NAMALWA (cell line): ENCODE data around the gene DNAJC8.

Experiments
- DNase-seq: peaks from one replicate; pipeline ENCODE4 v3.0.0-alpha.2; 2015; ENCODE audit warnings: low spot score

Gene DNAJC8

DNA sequence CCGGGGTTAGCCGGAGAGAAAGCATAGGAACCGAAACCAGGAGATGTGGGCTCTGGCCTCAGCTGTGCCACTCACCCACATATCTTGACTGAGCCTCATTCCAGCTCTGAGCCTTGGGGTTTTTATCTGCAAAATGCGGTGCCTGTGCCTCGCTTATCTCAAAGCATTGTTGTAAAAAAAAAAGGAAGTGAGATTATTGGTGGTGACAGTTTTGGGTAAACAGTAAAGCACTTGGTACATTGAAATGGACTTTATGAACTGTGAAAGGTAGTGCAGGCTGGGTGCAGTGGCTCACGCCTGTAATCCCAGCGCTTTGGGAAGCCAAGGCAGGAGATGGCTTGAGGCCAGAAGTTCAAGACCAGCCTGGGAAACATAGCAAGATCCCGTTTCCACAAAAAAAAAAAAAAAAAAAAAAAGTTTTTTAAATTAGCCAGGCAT lies 60.1 kb downstream of the DNAJC8 start:
- peak; percentile 93 for DNase-seq

DNA sequence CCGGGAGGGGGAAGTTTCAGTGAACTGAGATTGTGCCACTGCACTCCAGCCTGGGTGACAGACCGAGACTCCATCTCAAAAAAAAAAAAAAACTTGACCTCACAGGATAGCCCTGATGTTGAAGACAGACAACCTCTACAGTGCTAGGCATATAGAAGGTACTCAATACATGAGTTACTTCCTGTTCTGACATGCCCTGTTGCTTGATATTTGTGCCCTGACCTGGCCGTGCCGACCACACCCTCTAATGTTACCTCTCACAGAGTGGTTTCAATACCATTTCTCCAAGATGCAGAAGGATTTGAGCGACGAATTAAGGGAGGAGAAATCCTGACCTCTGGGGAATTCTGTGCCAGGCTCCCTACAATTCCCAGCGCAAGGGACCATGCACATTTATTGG lies 61.6 kb downstream of the DNAJC8 start:
- no peak for DNase-seq

DNA sequence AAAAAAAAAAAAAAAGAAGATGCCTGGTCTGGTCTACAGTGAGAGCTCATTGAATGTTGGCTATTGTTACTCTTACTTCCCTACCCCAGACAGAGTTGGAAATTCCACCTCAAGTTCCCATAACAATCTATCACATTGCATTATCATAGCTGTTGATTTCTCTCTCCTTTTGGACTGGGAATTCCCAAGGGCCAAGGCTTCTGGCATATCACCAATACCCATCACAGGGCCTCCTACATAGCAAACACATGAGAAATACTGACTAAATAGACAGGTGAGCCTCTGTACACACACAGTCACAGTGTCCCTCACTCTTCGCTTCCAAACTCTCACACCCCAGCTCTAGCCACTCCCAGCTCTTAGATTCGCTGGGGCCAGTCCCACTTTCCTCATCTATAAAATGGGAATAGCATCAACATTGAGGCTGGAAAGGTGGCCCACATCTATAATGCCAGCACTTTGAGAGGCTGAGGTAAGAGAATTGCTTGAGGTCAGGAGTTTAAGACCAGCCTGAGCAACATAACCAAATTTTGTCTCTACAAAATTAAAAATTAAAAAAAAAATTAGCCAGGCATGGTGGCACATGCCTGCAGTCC lies 62.7 kb downstream of the DNAJC8 start:
- no peak for DNase-seq

DNA sequence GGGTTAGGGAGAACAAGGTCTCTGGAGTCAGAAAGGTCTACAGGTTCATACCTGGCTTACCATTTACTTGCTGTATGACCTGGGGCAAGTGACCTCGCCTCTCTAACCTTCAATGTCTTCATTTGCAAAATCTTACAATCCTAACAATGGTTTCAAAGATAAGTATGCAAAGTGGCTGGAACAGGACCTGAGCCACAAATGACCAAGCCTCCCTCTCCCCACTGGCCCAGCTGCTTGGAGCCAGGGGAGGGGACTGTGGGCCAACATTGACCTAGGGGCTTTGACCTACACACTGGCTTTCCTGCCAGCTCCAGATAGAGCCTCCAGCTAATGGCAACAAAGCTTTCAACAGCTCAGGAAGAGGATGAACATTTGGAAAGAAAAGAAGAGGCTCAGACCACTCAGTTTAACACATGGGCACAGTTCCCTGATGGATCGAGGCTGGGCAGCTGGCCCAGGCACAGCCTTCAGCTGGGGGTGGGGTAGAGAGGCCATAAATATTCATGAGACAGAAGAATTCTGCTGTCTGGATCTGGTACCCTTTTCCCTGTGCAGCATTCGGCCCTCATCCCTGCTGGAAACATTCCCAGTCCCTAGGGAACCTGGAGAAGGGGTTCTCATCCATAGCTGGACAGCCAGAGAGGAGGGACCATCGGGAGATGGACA lies 69.2 kb downstream of the DNAJC8 start:
- no peak for DNase-seq

DNA sequence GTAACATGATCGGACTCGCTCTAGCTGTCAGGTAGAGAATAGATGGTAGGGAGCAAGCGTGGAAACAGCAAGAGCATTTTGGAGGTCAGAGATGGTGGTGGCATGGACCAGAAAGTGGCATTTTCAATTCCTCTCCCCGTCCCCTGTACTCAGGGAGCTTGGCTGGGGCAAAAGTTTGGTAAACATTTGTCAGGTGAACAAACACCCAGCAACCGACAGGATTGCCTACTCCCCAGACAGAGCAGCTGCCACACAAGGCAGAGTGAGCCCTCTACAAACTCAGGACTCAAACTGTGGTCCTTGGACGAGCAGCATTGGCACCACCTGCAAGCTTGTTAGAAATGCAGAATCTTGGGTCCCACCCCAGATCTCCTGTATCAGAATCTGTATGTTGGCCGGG lies 70.7 kb downstream of the DNAJC8 start:
- no peak for DNase-seq

DNA sequence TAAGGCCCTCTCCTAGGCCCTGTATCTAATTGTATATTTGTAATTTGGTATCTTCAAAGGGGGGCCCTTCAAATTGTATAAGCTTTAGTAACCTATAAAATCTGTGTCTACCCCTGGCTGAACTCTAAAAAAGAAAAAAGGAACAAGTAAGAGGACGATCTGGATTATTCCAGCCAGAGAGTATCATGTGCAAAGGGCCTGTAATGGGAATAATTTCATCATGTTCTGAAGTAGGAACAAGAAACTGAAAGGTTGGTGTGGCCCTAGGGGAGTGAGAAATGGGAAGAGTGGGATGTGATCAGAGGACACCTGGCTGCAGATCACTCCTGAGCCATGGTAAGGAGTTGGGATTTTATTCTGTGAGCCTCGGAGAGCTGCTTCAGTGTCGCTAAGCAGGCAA lies 71.1 kb downstream of the DNAJC8 start:
- no peak for DNase-seq

DNA sequence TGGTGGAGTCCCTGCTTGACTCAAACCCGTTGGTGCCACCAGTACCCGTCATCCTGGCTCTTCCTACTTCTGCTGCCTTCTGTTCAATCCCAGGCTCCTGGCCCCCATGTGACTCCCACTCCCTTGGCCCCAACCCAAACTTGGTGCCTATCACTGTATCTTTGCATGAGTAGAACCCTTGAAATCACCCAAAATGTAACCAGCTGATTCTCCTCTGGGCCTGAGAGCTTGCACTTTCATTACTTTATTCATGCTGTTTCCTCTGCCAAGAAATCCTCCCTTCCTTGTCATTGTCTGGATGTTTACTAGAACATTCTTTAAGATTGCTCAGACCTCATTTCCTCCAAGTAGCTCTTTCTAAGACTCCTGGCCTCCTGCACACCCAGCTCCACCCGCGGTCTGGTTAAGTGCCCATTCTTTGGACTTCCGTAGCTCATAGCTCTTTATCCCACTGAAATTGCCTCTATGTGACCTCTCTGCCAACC lies 72.0 kb downstream of the DNAJC8 start:
- no peak for DNase-seq

DNA sequence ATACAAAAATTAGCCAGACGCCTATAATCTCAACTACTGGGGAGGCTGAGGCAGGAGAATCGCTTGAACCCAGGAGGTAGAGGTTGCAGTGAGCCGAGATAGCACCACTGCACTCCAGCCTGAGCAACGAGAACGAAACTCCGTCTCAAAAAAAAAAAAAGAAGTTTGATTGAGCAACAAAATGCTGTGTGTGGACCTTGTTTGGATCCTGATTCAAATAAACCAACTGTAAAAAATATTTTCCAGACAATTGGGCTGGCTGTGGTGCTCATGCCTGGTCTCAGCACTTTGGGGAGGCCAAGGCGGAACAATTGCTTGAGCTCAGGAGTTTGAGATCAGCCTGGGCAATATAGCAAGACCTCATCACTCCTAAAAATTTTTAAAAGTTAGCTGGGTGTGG lies 73.1 kb downstream of the DNAJC8 start:
- no peak for DNase-seq

DNA sequence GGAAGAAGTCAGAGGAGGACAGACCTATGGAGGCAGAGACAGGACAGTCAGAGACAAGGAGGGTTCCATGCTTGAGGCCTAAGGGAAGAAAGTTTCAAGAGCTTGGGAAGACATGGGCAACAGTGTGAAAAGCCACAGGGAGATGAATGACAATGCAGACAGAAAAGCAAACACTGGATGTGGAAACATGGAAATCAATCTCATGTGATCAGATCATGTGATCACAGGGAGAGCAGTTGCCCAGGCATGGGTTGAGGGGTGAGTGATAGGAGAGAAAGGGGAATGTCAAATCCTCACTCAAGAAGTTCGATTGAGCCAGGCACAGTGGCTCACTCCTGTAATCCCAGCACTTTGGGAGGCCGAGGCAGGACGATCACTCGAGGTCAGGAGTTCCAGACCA lies 73.6 kb downstream of the DNAJC8 start:
- DNase-seq: no peak

DNA sequence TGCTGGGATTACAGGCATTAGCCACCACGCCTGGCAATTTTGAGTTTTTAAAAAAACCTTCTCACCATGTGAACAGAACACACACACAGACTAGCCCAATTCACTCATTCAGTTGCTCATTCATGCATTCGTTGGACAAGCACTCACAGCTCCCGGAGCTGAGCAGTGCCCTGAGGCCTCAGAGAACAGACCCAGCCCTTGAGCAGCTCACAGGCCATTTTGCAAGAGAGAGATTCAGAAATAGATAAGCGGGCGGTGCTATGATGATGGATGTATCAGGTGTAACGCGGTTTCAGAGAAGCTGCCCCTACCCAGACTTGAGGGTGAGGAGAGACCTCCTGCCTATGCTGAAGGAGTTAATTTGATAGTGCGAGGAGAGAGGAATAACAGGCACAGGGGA lies 74.9 kb downstream of the DNAJC8 start:
- DNase-seq: no peak

DNA sequence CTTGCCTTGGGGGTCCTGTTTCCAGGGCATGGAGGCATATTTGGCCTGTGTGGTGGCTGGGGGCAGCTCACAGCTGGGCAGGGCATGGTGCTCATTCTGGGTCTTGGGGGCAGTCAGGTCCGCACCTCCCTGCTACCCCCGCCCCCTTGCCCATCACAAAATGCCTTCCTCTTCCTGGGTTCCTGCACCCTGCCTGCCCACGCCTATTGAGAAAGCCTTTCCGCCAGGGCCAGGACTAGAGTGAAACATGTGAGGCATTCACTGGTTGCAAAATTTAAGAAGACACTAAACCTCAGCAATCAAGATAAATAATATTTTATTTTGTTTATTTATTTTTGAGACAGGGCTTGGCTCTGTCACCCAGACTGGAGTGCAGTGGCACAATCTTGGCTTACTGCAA lies 76.0 kb downstream of the DNAJC8 start:
- no peak for DNase-seq

DNA sequence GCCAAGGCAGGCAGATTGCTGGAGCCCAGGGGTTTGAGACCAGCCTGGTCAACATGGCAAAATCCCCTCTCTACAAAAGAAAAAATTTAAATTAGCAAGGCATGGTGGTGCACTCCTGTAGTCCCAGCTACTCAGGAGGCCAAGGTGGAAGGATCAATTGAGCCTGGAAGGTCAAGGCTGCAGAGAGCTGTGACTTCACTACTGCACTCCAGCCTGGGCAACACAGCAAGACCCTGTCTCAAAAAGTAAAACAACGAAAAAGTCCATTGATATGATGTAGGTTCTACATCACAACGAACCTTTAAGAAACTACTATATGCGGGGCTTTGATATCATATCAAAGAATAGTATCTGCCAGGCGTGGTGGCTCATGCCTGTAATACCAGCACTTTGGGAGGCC lies 77.2 kb downstream of the DNAJC8 start:
- DNase-seq: no peak

DNA sequence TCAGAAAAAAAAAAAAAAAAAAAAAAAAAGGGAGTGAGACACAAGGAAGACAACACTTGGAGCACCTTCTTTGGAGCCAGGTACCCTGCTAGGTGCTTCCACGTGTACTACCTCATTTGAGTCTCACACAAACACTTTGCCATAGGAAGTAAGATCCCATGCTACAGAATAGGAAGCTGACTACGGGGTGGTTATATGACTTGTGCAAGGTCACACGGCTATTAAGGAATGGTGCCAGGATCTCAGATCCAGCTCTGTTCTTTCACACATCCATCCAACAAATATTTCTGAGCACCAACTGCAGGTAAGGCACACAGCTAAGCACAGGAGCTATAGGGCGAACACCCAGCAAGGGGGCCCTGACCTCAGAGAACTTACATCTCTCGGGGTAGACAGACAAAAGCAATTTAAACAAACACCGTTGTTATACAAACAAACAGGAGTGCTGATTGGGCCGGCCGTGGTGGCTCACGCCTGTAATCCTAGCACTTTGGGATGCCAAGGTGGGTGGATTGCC lies 78.7 kb downstream of the DNAJC8 start:
- DNase-seq: no peak
